Liver (tissue), 9 donors: ENCODE data around the gene GPX4. TPM values are rescaled to one million over a fixed set of nuclear protein-coding genes. Genes with fewer than 3 reads are reported as not detected.

Source experiments
- DNase-seq: peaks from one replicate; pipeline ENCODE4 v3.0.0-alpha.2; 2017; ENCODE audit warnings: low spot score
- H3K27ac ChIP-seq, 2 donors: one replicate each; pipeline ENCODE4 v1.7.0; 2013; ENCODE audit warnings: inconsistent platforms in 2 of 2, low read length in 2 of 2, control low read depth in 1 of 2, low read depth in 1 of 2, mild to moderate bottlenecking in 1 of 2
- H3K27me3 ChIP-seq, 4 donors: one replicate each; pipeline versions ENCODE4 v1.6.1 to v1.7.0; 2013; ENCODE audit warnings: low read length in 3 of 4, inconsistent platforms in 1 of 4, mild to moderate bottlenecking in 1 of 4, moderate library complexity in 1 of 4; ENCODE audit not compliant: control insufficient read depth in 4 of 4, insufficient read depth in 4 of 4
- H3K36me3 ChIP-seq, 4 donors: one replicate each; pipeline versions ENCODE4 v1.6.1 to v1.7.0; 2013; ENCODE audit warnings: low read length in 3 of 4, mild to moderate bottlenecking in 3 of 4, low read depth in 1 of 4, moderate library complexity in 1 of 4; ENCODE audit not compliant: control insufficient read depth in 4 of 4, insufficient read depth in 3 of 4
- H3K4me1 ChIP-seq, 4 donors: one replicate each; pipeline versions ENCODE4 v1.6.1 to v1.7.0; 2013; ENCODE audit warnings: low read length in 3 of 4, mild to moderate bottlenecking in 3 of 4, moderate library complexity in 1 of 4; ENCODE audit not compliant: control insufficient read depth in 4 of 4, insufficient read depth in 4 of 4
- H3K4me3 ChIP-seq, 3 donors: one replicate each; pipeline versions ENCODE4 v1.6.1 to v1.7.0; 2013; ENCODE audit warnings: low read length in 3 of 3, control low read depth in 1 of 3, low read depth in 1 of 3, mild to moderate bottlenecking in 1 of 3
- H3K9ac ChIP-seq, 2 donors: one replicate each; pipeline ENCODE4 v1.7.0; 2013; ENCODE audit warnings: low read length in 2 of 2, mild to moderate bottlenecking in 2 of 2, moderate library complexity in 2 of 2, control low read depth in 1 of 2, low read depth in 1 of 2
- H3K9me3 ChIP-seq, 4 donors: one replicate each; pipeline versions ENCODE4 v1.6.1 to v1.7.0; 2013; ENCODE audit warnings: low read length in 3 of 4; ENCODE audit not compliant: control insufficient read depth in 4 of 4
- EGR1 ChIP-seq, 2 donors: IDR thresholded peaks; 2 replicates each; pipeline ENCODE4 v1.6.1; 2016 to 2018; ENCODE audit warnings: antibody characterized with exemption in 2 of 2, low read depth in 2 of 2
- HNF4A ChIP-seq, 2 donors: conservative IDR thresholded peaks; 2 replicates each; pipeline ENCODE4 v1.6.1; 2016; ENCODE audit warnings: antibody characterized with exemption in 2 of 2, mild to moderate bottlenecking in 2 of 2
- HNF4G ChIP-seq: IDR thresholded peaks from 2 replicates; pipeline ENCODE4 v1.6.1; 2016; ENCODE audit warnings: antibody characterized with exemption
- JUND ChIP-seq, 2 donors: IDR thresholded peaks; 2 replicates each; pipeline ENCODE4 v1.6.1; 2016; ENCODE audit warnings: antibody characterized with exemption in 2 of 2
- NR2F2 ChIP-seq: IDR thresholded peaks from 2 replicates; pipeline ENCODE4 v1.6.1; 2016; ENCODE audit warnings: antibody characterized with exemption
- RXRA ChIP-seq, 2 donors: IDR thresholded peaks; 2 replicates each; pipeline ENCODE4 v1.6.1; 2017 to 2018; ENCODE audit warnings: antibody characterized with exemption in 2 of 2, mild to moderate bottlenecking in 1 of 2
- SP1 ChIP-seq: IDR thresholded peaks from 2 replicates; pipeline ENCODE4 v1.6.1; 2018; ENCODE audit warnings: antibody characterized with exemption, mild to moderate bottlenecking
- WGBS: extraction: QIAGEN DNeasy Blood & Tissue Kit; methylation state at CpG from one replicate; pipeline ENCODE4 v1.1.7; 2013; 5-methylcytosine and 5-hydroxymethylcytosine counted together
- polyA plus RNA-seq, 2 donors: library from polyadenylated mRNA; stranded (reverse) in 1 of 2; unstranded in 1 of 2; fragments of 200-250 nt in 1 of 2; fragments of >200 nt in 1 of 2; fragmentation: Nextera tagmentation in 1 of 2; extraction: Ambion mirVana in 1 of 2; gene quantifications; one replicate each; pipeline versions ENCODE4 v1.2.1 to v1.2.3, GENCODE V29; 2013 to 2015
- total RNA-seq, 2 donors: library from RNA; depleted of rRNA; stranded (reverse); fragments of >200 nt; gene quantifications; one replicate each; pipeline ENCODE4 v1.2.3, GENCODE V29; 2014
- TF ChIP-seq, protein P1 (sequence below): IDR thresholded peaks from 2 replicates; pipeline ENCODE4 v1.6.1; 2016; ENCODE audit warnings: antibody characterized with exemption
- TF ChIP-seq, protein P2 (sequence below): IDR thresholded peaks from 2 replicates; pipeline ENCODE4 v1.6.1; 2016; ENCODE audit warnings: antibody characterized with exemption, mild to moderate bottlenecking
- TF ChIP-seq, protein P3 (sequence below): IDR thresholded peaks from 2 replicates; pipeline ENCODE4 v1.6.1; 2016; ENCODE audit warnings: antibody characterized with exemption
- TF ChIP-seq, protein P4 (sequence below): fragments of 150-350 bp; IDR thresholded peaks from 2 replicates; pipeline ENCODE4 v1.5.1; 2017; ENCODE audit warnings: improper control_type of control experiment, low read depth, low read length; ENCODE audit not compliant: missing input control
- donor health status: healthy.
- donor health status: healthy.
- donor health status: healthy.
- donor health status: healthy.
- donor health status: healthy.

The GPX4 gene
- total and polyA plus RNA-seq, 4 donors = 122 to 558 (median 298) TPM

DNA sequence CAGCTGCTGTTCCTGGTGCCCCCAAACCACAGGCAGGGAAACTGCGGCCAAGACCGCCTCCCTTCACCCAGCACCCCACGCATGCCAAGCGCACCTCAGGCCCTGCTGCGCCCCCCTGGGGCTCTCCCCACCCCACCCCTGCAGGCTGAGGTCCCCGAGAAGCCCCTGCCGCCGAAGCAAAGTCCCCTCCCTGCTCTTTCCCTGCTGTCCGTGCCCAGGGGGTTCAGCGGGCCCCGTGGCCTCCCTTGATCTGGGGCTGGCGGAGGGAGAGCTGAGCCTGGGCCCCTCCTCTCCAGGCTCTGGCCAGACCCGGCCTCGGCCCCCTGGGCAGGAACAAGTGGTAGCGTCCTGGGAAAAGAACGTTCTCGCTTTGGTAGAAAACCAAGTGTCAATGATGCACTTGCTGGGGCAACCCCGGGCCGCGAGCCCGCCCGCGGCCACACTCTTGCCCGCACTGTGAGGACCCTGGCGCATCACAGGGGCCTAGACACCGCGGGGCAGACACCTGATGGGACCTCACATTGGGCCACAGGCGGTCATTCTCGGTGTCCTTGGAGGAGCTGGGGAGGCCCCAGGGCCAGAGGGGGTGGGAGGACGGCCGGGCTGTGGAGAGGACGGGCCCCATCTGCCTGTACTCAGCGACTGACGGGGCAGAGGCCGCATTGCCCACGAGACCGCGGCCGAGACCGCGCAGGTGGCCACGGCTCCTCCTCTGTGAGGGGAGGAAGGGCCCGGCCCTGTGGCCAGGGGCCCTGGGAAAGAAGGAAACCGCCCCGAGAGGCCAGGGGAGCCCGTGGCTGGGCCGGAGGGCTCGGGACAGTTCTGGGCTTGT lies 29.0 kb downstream of the GPX4 start:
- Histone ChIP-seq H3K27ac (peak overlapping the region; percentile 83 to 91), H3K4me1 (peaks cover 0 to 4% (median 0%) of the 10 kb centered on the region in 4 donors), H3K9ac (no peak overlapping the region), H3K4me3 (peak overlapping the region in 1 of 3 donors; percentile 49), H3K9me3 (no peaks in the 10 kb centered on the region), H3K36me3 (peaks cover 0 to 7% (median 3%) of the 10 kb centered on the region in 4 donors), H3K27me3 (no peaks in the 10 kb centered on the region)
- 73% methylated on average over 48 of the region's 48 CpGs for WGBS
- TF ChIP-seq, protein P1, sequence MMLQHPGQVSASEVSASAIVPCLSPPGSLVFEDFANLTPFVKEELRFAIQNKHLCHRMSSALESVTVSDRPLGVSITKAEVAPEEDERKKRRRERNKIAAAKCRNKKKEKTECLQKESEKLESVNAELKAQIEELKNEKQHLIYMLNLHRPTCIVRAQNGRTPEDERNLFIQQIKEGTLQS = no peak
- TF ChIP-seq, protein P2, sequence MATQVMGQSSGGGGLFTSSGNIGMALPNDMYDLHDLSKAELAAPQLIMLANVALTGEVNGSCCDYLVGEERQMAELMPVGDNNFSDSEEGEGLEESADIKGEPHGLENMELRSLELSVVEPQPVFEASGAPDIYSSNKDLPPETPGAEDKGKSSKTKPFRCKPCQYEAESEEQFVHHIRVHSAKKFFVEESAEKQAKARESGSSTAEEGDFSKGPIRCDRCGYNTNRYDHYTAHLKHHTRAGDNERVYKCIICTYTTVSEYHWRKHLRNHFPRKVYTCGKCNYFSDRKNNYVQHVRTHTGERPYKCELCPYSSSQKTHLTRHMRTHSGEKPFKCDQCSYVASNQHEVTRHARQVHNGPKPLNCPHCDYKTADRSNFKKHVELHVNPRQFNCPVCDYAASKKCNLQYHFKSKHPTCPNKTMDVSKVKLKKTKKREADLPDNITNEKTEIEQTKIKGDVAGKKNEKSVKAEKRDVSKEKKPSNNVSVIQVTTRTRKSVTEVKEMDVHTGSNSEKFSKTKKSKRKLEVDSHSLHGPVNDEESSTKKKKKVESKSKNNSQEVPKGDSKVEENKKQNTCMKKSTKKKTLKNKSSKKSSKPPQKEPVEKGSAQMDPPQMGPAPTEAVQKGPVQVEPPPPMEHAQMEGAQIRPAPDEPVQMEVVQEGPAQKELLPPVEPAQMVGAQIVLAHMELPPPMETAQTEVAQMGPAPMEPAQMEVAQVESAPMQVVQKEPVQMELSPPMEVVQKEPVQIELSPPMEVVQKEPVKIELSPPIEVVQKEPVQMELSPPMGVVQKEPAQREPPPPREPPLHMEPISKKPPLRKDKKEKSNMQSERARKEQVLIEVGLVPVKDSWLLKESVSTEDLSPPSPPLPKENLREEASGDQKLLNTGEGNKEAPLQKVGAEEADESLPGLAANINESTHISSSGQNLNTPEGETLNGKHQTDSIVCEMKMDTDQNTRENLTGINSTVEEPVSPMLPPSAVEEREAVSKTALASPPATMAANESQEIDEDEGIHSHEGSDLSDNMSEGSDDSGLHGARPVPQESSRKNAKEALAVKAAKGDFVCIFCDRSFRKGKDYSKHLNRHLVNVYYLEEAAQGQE = no peak
- no peak for TF ChIP-seq HNF4A (conservative IDR thresholded peaks at IDR 0.05)
- TF ChIP-seq RXRA (IDR thresholded peaks at IDR 0.05) = no peak
- TF ChIP-seq SP1 = no peak
- no peak for TF ChIP-seq NR2F2
- TF ChIP-seq HNF4G = no peak
- TF ChIP-seq, protein P3, sequence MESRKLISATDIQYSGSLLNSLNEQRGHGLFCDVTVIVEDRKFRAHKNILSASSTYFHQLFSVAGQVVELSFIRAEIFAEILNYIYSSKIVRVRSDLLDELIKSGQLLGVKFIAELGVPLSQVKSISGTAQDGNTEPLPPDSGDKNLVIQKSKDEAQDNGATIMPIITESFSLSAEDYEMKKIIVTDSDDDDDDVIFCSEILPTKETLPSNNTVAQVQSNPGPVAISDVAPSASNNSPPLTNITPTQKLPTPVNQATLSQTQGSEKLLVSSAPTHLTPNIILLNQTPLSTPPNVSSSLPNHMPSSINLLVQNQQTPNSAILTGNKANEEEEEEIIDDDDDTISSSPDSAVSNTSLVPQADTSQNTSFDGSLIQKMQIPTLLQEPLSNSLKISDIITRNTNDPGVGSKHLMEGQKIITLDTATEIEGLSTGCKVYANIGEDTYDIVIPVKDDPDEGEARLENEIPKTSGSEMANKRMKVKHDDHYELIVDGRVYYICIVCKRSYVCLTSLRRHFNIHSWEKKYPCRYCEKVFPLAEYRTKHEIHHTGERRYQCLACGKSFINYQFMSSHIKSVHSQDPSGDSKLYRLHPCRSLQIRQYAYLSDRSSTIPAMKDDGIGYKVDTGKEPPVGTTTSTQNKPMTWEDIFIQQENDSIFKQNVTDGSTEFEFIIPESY = no peak
- TF ChIP-seq JUND (IDR thresholded peaks at IDR 0.05) = no peak
- TF ChIP-seq, protein P4, sequence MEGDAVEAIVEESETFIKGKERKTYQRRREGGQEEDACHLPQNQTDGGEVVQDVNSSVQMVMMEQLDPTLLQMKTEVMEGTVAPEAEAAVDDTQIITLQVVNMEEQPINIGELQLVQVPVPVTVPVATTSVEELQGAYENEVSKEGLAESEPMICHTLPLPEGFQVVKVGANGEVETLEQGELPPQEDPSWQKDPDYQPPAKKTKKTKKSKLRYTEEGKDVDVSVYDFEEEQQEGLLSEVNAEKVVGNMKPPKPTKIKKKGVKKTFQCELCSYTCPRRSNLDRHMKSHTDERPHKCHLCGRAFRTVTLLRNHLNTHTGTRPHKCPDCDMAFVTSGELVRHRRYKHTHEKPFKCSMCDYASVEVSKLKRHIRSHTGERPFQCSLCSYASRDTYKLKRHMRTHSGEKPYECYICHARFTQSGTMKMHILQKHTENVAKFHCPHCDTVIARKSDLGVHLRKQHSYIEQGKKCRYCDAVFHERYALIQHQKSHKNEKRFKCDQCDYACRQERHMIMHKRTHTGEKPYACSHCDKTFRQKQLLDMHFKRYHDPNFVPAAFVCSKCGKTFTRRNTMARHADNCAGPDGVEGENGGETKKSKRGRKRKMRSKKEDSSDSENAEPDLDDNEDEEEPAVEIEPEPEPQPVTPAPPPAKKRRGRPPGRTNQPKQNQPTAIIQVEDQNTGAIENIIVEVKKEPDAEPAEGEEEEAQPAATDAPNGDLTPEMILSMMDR = no peak
- no peak for DNase-seq

DNA sequence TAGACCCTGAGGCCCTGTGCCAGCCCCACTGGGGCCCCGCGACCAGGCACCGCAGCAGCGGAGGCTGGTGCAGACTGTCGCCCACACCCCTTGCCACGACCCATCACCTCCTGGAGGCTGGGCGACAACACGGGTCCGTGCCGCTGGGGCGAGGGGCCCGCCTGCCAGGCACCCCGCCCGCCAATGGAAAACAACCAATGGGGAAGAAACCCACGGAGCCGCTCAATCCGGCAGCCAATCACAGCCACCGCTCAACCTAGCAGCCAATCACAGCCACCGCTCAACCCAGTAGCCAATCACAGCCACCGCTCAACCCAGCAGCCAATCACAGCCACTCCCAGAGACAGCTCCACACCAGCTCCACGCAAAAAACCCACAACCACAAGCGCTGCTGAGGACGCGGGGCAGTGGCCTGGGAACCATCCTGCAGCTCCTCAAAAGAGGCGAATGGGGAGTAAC lies 29.7 kb downstream of the GPX4 start:
- no peak for DNase-seq
- Histone ChIP-seq H3K9ac (no peak overlapping the region), H3K27me3 (no peaks in the 10 kb centered on the region), H3K4me1 (peaks cover 0 to 4% (median 0%) of the 10 kb centered on the region in 4 donors), H3K4me3 (no peak overlapping the region), H3K36me3 (peaks cover 0 to 7% (median 3%) of the 10 kb centered on the region in 4 donors), H3K27ac (peak overlapping the region; percentile 83 to 91), H3K9me3 (no peaks in the 10 kb centered on the region)
- 91% methylated on average over 25 of the region's 25 CpGs for WGBS
- TF ChIP-seq EGR1 (IDR thresholded peaks at IDR 0.05; ENCODE audit: low read depth in 2 of 2) (no peak), SP1 (peak; percentile 70)
